IMR-90 (cell line): ENCODE results near the gene GPR21. TPM values are rescaled to one million over a fixed set of nuclear protein-coding genes. Genes with fewer than 3 reads are reported as not detected.

ENCODE experiments used
- ATAC-seq: fragments of 200-7000 bp; cut with Tn5 transposase; 2 replicates; pipeline ENCODE4 v1.9.1; 2020; ENCODE audit warnings: low read depth, mild to moderate bottlenecking, moderate library complexity
- BruUV-seq: library from RNA; stranded (reverse); fragments of 400-500 nt; replicated peaks from 2 replicates; lab custom pipeline; 2021; lab: Mats Ljungman, UMichigan
- CTCF ChIA-PET: fragments of 300-600 bp; formaldehyde crosslinking; extraction: SDS; loops from one replicate; lab custom pipeline; 2021; ENCODE audit warnings: antibody characterized with exemption; lab: Yijun Ruan, JAX
- POLR2A ChIA-PET: fragments of 300-600 bp; sonication (Branson Sonifier 250); formaldehyde crosslinking; loops from one replicate; lab custom pipeline; 2022; ENCODE audit warnings: antibody characterized with exemption; ENCODE audit not compliant: unreplicated experiment; lab: Charles Lee
- DNase-seq: peaks from one replicate; pipeline ENCODE4 v3.0.0; 2013
- H2AFZ ChIP-seq: replicated peaks from 2 replicates; pipeline ENCODE3; 2013; ENCODE audit warnings: low read length, mild to moderate bottlenecking; ENCODE audit not compliant: poor library complexity
- H2AK5ac ChIP-seq: 2 replicates; pipeline ENCODE4 v1.6.1; 2013; ENCODE audit warnings: low read depth, low read length, inconsistent platforms
- H2AK9ac ChIP-seq: replicated peaks from 2 replicates; pipeline ENCODE3; 2013; ENCODE audit warnings: mild to moderate bottlenecking, low read depth, low read length, moderate library complexity; ENCODE audit not compliant: poor library complexity
- H2BK120ac ChIP-seq: 2 replicates; pipeline ENCODE4 v1.6.1; 2013; ENCODE audit warnings: low read depth, low read length, inconsistent platforms
- H2BK15ac ChIP-seq: 3 replicates; pipeline ENCODE4 v1.6.1; 2013; ENCODE audit warnings: low read depth, low read length, inconsistent platforms
- H2BK20ac ChIP-seq: 2 replicates; pipeline ENCODE4 v1.6.1; 2013; ENCODE audit warnings: low read depth, mild to moderate bottlenecking, inconsistent platforms, low read length, moderate library complexity
- H2BK5ac ChIP-seq: 2 replicates; pipeline ENCODE4 v1.6.1; 2013; ENCODE audit warnings: mild to moderate bottlenecking, low read depth, low read length, inconsistent platforms; ENCODE audit not compliant: poor library complexity, severe bottlenecking
- H3K14ac ChIP-seq: replicated peaks from 2 replicates; pipeline ENCODE4 v1.6.1; 2013; ENCODE audit warnings: low read depth, low read length, inconsistent platforms
- H3K18ac ChIP-seq: 2 replicates; pipeline ENCODE4 v1.6.1; 2013; ENCODE audit warnings: low read depth, low read length, control low read depth
- H3K23ac ChIP-seq: 2 replicates; pipeline ENCODE4 v1.6.1; 2013; ENCODE audit warnings: low read depth, low read length, inconsistent platforms
- H3K27ac ChIP-seq: 2 replicates; pipeline ENCODE4 v1.5.1; 2013; ENCODE audit warnings: mild to moderate bottlenecking, control low read depth, low read length; ENCODE audit not compliant: insufficient read depth
- H3K27me3 ChIP-seq: 2 replicates; pipeline ENCODE4 v1.6.1; 2013; ENCODE audit warnings: low read length; ENCODE audit not compliant: control insufficient read depth, insufficient read depth
- H3K36me3 ChIP-seq: 2 replicates; pipeline ENCODE4 v1.6.1; 2013; ENCODE audit warnings: low read length, mixed read lengths; ENCODE audit not compliant: control insufficient read depth, insufficient read depth
- H3K4ac ChIP-seq: 2 replicates; pipeline ENCODE4 v1.6.1; 2013; ENCODE audit warnings: low read depth, low read length, inconsistent platforms
- H3K4me1 ChIP-seq: 2 replicates; pipeline ENCODE4 v1.6.1; 2013; ENCODE audit warnings: low read length, mixed read lengths; ENCODE audit not compliant: control insufficient read depth, insufficient read depth
- H3K4me2 ChIP-seq: 2 replicates; pipeline ENCODE4 v1.6.1; 2013; ENCODE audit warnings: low read depth, mild to moderate bottlenecking, control low read depth, low read length, moderate library complexity
- H3K4me3 ChIP-seq: 2 replicates; pipeline ENCODE4 v1.5.1; 2013; ENCODE audit warnings: low read depth, mild to moderate bottlenecking, control low read depth, low read length, moderate library complexity; ENCODE audit not compliant: insufficient read depth
- H3K56ac ChIP-seq: 2 replicates; pipeline ENCODE4 v1.6.1; 2013; ENCODE audit warnings: low read length, inconsistent platforms; ENCODE audit not compliant: insufficient read depth; ENCODE audit errors: extremely low read depth
- H3K79me1 ChIP-seq, 2 experiments: 2 replicates each; pipeline ENCODE4 v1.6.1; 2013; ENCODE audit warnings: low read length in 2 of 2, inconsistent platforms in 1 of 2, low read depth in 1 of 2
- H3K9ac ChIP-seq: 2 replicates; pipeline ENCODE4 v1.6.1; 2013; ENCODE audit warnings: low read depth, low read length, control low read depth
- H3K9me1 ChIP-seq: 2 replicates; pipeline ENCODE4 v1.6.1; 2013; ENCODE audit warnings: low read length, inconsistent platforms; ENCODE audit not compliant: insufficient read depth
- H3K9me3 ChIP-seq: 2 replicates; pipeline ENCODE4 v1.6.1; 2013; ENCODE audit warnings: low read length; ENCODE audit not compliant: control insufficient read depth, insufficient read depth
- H4K20me1 ChIP-seq: 2 replicates; pipeline ENCODE4 v1.6.1; 2013; ENCODE audit warnings: low read length, inconsistent platforms; ENCODE audit not compliant: insufficient read depth
- H4K5ac ChIP-seq: 2 replicates; pipeline ENCODE4 v1.6.1; 2013; ENCODE audit warnings: mild to moderate bottlenecking, low read depth, low read length, control low read depth
- H4K8ac ChIP-seq, 2 experiments: 2 replicates each; pipeline ENCODE4 v1.6.1; 2013; ENCODE audit warnings: low read depth in 2 of 2, low read length in 2 of 2, control low read depth in 1 of 2, inconsistent platforms in 1 of 2
- H4K91ac ChIP-seq: 2 replicates; pipeline ENCODE4 v1.6.1; 2013; ENCODE audit warnings: low read depth, low read length, inconsistent platforms; ENCODE audit not compliant: insufficient read depth
- BHLHE40 ChIP-seq: fragments of 150-350 bp; IDR thresholded peaks from 2 replicates; pipeline ENCODE4 v1.6.1; 2016; ENCODE audit warnings: mild to moderate bottlenecking, low read depth, low read length
- CEBPB ChIP-seq: IDR thresholded peaks from 2 replicates; pipeline ENCODE4 v1.6.1; 2012; ENCODE audit warnings: low read depth, low read length, improper control_type of control experiment
- CHD1 ChIP-seq: IDR thresholded peaks from 2 replicates; pipeline ENCODE4 v1.6.1; 2012; ENCODE audit warnings: low read depth, low read length, improper control_type of control experiment
- CTCF ChIP-seq: conservative IDR thresholded peaks from 2 replicates; pipeline ENCODE4 v1.5.1; 2012; ENCODE audit warnings: mild to moderate bottlenecking, low read depth, low read length, improper control_type of control experiment
- FOS ChIP-seq: fragments of 150-350 bp; IDR thresholded peaks from 2 replicates; pipeline ENCODE4 v1.6.1; 2016; ENCODE audit warnings: low read depth, low read length
- NFE2L2 ChIP-seq: fragments of 150-350 bp; IDR thresholded peaks from 2 replicates; pipeline ENCODE4 v1.6.1; 2016; ENCODE audit warnings: low read depth, mild to moderate bottlenecking, low read length
- POLR2A ChIP-seq: IDR thresholded peaks from 2 replicates; pipeline ENCODE4 v1.6.1; 2012; ENCODE audit warnings: mild to moderate bottlenecking, low read depth, low read length
- RAD21 ChIP-seq: IDR thresholded peaks from 2 replicates; pipeline ENCODE4 v1.6.1; 2012; ENCODE audit warnings: low read length, improper control_type of control experiment
- WGBS, 2 experiments: methylation state at CpG; one replicate each; pipeline versions ENCODE4 v1.1.5 to v1.1.7; 2013; ENCODE audit warnings: missing lambda C conversion rate in 2 of 2; ENCODE audit not compliant: insufficient read length in 1 of 2; ENCODE audit errors: extremely low coverage in 2 of 2; 5-methylcytosine and 5-hydroxymethylcytosine counted together
- dilution Hi-C: fragments of 300-500 bp; cut with HindIII; formaldehyde crosslinking; loops from one replicate; pipeline ENCODE4 v1.14.3; 2018; ENCODE audit warnings: low sequenced_read_pairs; ENCODE audit not compliant: unreplicated experiment
- in situ Hi-C: fragments of 300-500 bp; cut with MboI; formaldehyde crosslinking; loops from 3 replicates; pipeline ENCODE4 v1.14.3; 2019; ENCODE audit warnings: low sequenced_read_pairs, inconsistent platforms, mixed read lengths
- intact Hi-C: fragments of 100-400 bp; cut with micrococcal nuclease; formaldehyde crosslinking; loops from 2 replicates; pipeline ENCODE4 v1.10.0; 2022
- polyA plus RNA-seq, 3 experiments: library from polyadenylated mRNA; depleted of rRNA; stranded (reverse); fragments of >200 nt; gene quantifications; 2 replicates each; pipeline ENCODE4 v1.2.3, GENCODE V29; 2012; ENCODE audit warnings: low replicate concordance in 1 of 3
- total RNA-seq: library from RNA; depleted of rRNA; stranded (reverse); fragments of >200 nt; gene quantifications from 2 replicates; pipeline ENCODE4 v1.2.3, GENCODE V29; 2012

GPR21 gene
- total and polyA plus RNA-seq, 2 of the 4 experiments (the other 2 are of a cell fraction) = 0.90 TPM; not detected in 1

DNA sequence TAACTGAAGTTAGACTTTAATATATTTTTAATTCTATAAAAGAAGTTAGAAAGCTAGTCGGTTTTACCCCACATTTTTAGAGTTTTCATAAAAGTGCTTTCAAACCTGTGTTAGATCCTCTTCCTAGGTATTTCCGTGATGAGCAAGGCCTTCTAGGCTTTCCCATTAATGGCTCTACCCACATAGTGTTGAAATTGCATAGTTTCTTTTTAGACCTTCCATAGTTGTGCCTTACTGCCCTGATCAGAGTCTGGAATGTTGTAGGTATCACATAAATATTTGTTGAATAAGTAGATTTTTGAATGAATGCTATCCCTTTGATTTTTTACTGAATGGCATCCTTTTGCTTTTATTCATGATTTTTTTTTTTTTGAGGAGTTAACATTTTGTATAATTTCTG is 45.3 kb upstream of the GPR21 start:
- Histone ChIP-seq H4K8ac (no peak overlapping the region), H3K9me3 (no peaks in the 10 kb centered on the region), H4K5ac (no peak overlapping the region), H3K4me2 (no peak overlapping the region), H3K79me1 (peaks cover 3 to 27% of the 10 kb centered on the region in 2 experiments), H3K27ac (no peak overlapping the region), H2BK20ac (no peak overlapping the region), H3K4me1 (no peaks in the 10 kb centered on the region), H3K4me3 (no peak overlapping the region), H2BK15ac (no peak overlapping the region), H2BK5ac (no peak overlapping the region), H3K4ac (no peak overlapping the region), H3K36me3 (peaks cover 20% of the 10 kb centered on the region), H2AK9ac (no peak overlapping the region), H3K14ac (no peak overlapping the region), H3K18ac (no peak overlapping the region), H3K56ac (no peak overlapping the region), H4K20me1 (peaks cover 3% of the 10 kb centered on the region; the same call in 1 of the 2 replicates), H2AK5ac (no peak overlapping the region), H4K91ac (no peak overlapping the region), H3K27me3 (no peaks in the 10 kb centered on the region), H2AFZ (no peak overlapping the region), H3K9me1 (0 out of 2 replicates have a peak, but pooled peaks cover 2% of the 10 kb centered on the region), H2BK120ac (no peak overlapping the region), H3K9ac (no peak overlapping the region), H3K23ac (no peak overlapping the region)
- no TSS peak for BruUV-seq
- DNase-seq (no peak), ATAC-seq (no peak)
- intact Hi-C loops = no loop called here
- ChIA-PET CTCF (no interaction called here), POLR2A (no interaction called here)
- dilution Hi-C loops = loop anchor here (25.0 kb wide), 1 partner anchor 101 kb away; no protein-coding TSS in a partner anchor
- TF ChIP-seq POLR2A (no peak), RAD21 (no peak), FOS (no peak), CEBPB (no peak), CTCF (no peak), NFE2L2 (no peak), CHD1 (no peak), BHLHE40 (no peak)
- no CpG with 5 or more reads among the region's 2 CpGs for WGBS, 2 experiments
- in situ Hi-C loops = loop anchor here (10.0 kb wide), 1 partner anchor 133 kb away; no protein-coding TSS in a partner anchor
